Hematopoietic multipotent progenitor cell treated with erythropoietin and hydrocortisone succinate and interleukin-3 and kit ligand, for 15 days (in vitro differentiated cells): Measurements from ENCODE around the gene BRAP.
"Not testable (repeated sequence)": the region's sequence is repeated elsewhere in the genome, so short reads cannot be mapped to it uniquely, and the experiment has no call there.

Source experiments
- DNase-seq: peaks from one replicate; pipeline ENCODE4 v3.0.0-alpha.2; 2015; ENCODE audit warnings: low spot score

The BRAP gene

DNA sequence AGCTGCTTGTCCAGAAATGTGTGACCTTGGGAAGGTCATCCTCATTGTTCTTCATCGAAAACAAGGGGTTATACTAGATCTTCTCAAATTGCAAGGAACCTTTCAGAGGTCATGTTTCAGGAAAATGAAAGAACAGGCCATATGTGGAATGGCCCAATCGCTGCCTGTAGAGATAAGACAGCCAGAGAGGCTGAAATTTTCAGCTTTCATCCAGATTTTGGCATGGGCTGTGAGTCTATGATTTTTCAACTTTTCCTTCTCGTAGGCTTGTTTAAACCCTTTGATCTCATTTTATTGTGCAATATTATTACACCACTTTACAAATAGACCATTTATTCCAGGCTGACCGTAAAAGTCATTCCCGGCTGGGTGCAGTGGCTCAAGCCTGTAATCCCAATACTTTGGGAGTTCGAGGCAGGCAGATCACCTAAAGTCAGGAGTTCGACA is 69.6 kb downstream of the BRAP start:
- no peak for DNase-seq

DNA sequence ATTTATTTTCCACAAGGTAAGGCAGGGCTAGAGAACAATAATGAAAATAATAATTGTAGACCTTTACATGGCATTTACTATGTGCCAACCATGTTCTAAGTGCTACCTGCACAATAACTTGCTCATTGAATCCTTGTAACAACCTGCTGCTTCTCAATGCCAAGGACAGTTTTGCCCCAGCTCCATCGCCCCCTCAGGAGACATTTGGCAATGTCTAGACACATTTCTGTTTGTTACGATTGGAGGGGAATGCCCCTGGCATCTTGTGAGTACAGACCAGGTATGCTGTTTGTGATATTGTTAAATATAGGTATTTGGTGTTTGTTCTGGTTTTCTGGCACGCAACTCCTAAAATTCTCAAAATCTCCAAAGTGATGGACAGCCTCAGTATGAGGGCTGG is 78.5 kb downstream of the BRAP start:
- DNase-seq, result no peak

- DNase-seq, result no peak
Measured at GRCh38 chr12:111606767-111607230, 79.0 kb downstream of the BRAP start.

DNA sequence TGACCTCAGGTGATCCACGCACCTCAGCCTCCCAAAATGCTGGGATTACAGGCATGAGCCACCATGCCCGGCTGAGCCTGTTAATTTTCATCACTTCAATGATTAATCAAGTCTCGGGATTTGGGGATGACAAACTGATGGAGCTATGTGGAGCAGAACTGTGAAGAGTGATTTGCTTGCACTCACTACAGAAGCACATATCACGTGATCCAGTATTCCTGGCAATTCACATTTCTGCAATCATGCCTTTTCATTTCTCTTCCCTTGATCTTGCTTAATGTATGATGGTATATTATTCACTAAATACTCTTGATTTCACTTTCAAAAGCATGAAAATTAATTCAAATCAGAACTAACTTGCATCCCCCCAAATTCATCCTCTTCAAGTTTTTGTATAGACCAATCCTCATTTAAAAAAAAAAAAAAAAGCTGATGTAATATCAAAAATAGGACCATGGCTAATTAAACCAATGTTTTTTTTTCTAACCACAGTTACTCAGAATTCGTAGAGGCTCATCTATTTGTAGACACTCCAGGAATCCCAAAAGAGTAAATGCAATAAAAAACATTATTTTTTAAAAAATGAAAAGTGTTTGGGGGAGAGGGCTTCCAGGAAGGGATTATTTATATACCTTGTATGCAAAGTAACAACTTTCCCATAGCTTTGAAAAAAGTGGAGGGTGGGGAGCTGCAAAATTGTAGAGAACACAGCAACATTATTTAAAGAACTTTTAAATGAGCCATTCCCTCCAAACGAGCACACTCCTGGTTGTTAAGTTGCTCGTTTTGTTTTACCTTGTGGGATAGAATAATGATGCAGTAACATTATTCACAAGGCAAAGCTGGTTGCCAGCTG is 79.6 kb downstream of the BRAP start:
- no peak for DNase-seq

GRCh38 chr12:111602857-111603256 is 82.9 kb downstream of the BRAP start:
- DNase-seq, result not testable (repeated sequence)

DNA sequence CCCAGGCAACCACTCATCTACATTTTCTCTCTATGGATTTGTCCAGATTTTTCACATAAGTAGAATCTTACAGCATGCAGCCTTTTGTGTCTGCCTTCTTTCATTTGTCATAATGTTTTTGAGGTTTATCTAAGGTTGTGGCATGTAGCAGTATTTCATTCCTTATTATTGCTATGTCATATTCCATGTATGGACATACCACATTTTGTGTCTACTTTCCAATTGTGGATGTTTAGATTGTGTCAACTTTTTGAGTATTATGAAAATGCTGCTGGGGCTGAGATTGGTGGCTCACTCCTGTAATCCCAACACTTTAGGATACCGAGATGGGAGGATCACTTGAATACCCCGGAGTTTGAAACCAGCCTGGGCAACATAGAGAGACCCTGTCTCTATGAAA is 83.4 kb downstream of the BRAP start:
- no peak for DNase-seq

GRCh38 chr12:111600986-111601385 is 84.8 kb downstream of the BRAP start:
- DNase-seq, result not testable (repeated sequence)

GRCh38 chr12:111600205-111600642 is 85.5 kb downstream of the BRAP start:
- DNase-seq, result no peak

- peak; percentile 80 for DNase-seq
Measured at GRCh38 chr12:111599453-111600204, 86.1 kb downstream of the BRAP start.

DNA sequence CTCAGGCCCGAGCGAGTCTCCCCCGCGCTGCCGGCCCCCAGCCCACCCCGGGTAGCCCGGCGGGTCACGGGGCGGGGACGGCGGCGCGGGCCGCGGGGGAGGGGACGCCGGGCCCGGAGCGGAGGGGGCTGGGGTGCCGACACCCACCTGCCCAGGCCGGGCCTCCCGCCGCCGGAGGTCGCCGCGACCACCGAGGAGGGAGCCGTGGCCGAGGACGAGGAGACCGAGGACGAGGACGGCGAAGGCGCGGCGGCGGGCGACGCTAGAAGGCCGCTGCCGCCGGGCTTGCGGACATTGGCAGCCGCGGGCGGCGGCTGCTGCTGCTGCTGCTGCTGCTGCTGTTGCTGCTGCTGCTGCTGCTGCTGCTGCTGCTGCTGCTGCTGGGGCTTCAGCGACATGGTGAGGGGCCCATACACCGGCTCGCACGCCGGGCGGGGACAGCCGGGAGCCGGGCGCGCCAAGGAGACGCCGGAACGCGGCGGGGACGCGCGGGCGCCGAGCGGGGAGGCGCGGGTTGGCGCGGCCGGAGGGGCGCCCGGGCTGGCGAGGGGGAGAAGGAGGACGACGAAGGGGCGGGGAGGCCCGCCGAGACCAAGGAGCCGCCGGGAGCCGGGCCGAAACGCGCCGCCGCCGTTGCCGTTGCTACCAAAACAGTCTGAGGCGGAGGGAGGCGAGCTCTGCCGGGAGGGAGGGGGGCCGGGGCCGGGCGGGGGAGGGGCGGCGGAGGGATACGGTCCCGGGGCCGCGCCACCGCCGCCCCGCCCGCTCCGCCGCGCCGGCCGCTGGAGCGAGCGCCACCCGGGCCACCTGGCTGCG is 86.9 kb downstream of the BRAP start, which contains the start of gene ATXN2:
TSS of gene ATXN2 (minus strand) at position 679 of the 816 bp plus-strand sequence. CDS start at position 398, 281 bp downstream.
- DNase-seq, result peak; percentile 76

- DNase-seq, result no peak
Measured at GRCh38 chr12:111597831-111598636, 87.7 kb downstream of the BRAP start.

GRCh38 chr12:111596985-111597830 is 88.5 kb downstream of the BRAP start:
- DNase-seq, result peak; percentile 24

DNA sequence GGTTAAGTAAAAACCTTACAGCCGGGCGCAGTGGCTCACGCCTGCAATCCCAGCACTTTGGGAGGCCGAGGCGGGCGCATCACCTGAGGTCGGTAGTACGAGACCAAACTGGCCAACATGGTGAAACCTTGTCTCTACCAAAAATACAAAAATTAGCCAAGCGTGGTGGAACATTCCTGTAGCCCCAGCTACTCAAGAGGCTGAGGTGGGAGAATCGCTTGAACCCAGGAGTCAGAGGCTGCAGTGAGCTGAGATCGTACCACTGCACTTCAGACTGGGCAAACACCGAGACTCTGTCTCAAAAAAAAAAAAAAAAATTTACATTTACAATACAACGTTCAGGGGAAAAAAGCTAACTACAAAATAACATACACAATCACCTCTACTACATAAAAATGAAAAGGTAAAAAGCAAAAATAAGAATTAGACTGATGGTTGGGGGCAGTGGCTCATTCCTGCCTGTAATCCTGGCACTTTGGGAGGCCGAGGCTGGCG is 90.4 kb downstream of the BRAP start:
- DNase-seq, result not testable (repeated sequence)
